Natural killer cell (primary cell): Measurements from ENCODE around the gene FARP1. TPM values are rescaled to one million over a fixed set of nuclear protein-coding genes. Genes with fewer than 3 reads are reported as not detected.

Source experiments
- ATAC-seq, 3 donors: fragments of 150-1000 bp in 2 of 3; fragments of 200-7000 bp in 1 of 3; cut with Tn5 transposase; 1 replicate in 1 of 3; 2 replicates in 2 of 3; pipeline ENCODE4 v1.10.0; 2021; ENCODE audit warnings: mild to moderate bottlenecking in 2 of 3, moderate library complexity in 2 of 3
- DNase-seq, 2 donors: peaks; one replicate each; pipeline versions ENCODE4 v3.0.0 to v3.0.0-alpha.2; 2013 to 2021; ENCODE audit warnings: mixed read lengths in 1 of 2
- H3K27ac ChIP-seq: one replicate; pipeline ENCODE4 v1.5.1; 2013; ENCODE audit warnings: mild to moderate bottlenecking, low read length
- H3K27me3 ChIP-seq: one replicate; pipeline ENCODE4 v1.6.1; 2013; ENCODE audit warnings: low read length; ENCODE audit not compliant: control insufficient read depth, insufficient read depth
- H3K36me3 ChIP-seq: one replicate; pipeline ENCODE4 v1.6.1; 2013; ENCODE audit warnings: low read length; ENCODE audit not compliant: control insufficient read depth, insufficient read depth
- H3K4me1 ChIP-seq: one replicate; pipeline ENCODE4 v1.6.1; 2013; ENCODE audit warnings: low read length; ENCODE audit not compliant: control insufficient read depth, insufficient read depth
- H3K4me3 ChIP-seq: one replicate; pipeline ENCODE4 v1.5.1; 2013; ENCODE audit warnings: low read length
- H3K9me3 ChIP-seq: one replicate; pipeline ENCODE4 v1.6.1; 2013; ENCODE audit warnings: low read length; ENCODE audit not compliant: control insufficient read depth, insufficient read depth
- H3K27ac Mint-ChIP-seq, 2 donors: one replicate each; pipeline ENCODE4 v1.8.0; 2022; ENCODE audit warnings: mild to moderate bottlenecking in 2 of 2, mixed read lengths in 2 of 2, moderate library complexity in 1 of 2
- H3K27me3 Mint-ChIP-seq, 2 donors: one replicate each; pipeline ENCODE4 v1.8.0; 2022; ENCODE audit warnings: low read depth in 2 of 2, mixed read lengths in 2 of 2
- H3K36me3 Mint-ChIP-seq: one replicate; pipeline ENCODE4 v1.8.0; 2022; ENCODE audit warnings: mixed read lengths
- H3K4me1 Mint-ChIP-seq, 2 donors: one replicate each; pipeline ENCODE4 v1.8.0; 2022; ENCODE audit warnings: mixed read lengths in 2 of 2
- H3K4me3 Mint-ChIP-seq: one replicate; pipeline ENCODE4 v1.8.0; 2022; ENCODE audit warnings: mild to moderate bottlenecking, moderate library complexity, mixed read lengths
- H3K9me3 Mint-ChIP-seq, 2 donors: one replicate each; pipeline ENCODE4 v1.8.0; 2022; ENCODE audit warnings: mixed read lengths in 2 of 2
- WGBS: methylation state at CpG from one replicate; pipeline ENCODE4 v1.1.7; 2013; ENCODE audit warnings: missing lambda C conversion rate; ENCODE audit not compliant: insufficient coverage; 5-methylcytosine and 5-hydroxymethylcytosine counted together
- intact Hi-C: fragments of 100-400 bp; cut with micrococcal nuclease; formaldehyde crosslinking; loops from one replicate; pipeline ENCODE4 v1.14.2; 2022
- total RNA-seq, 4 donors: library from RNA; stranded (reverse); fragments of 120-200 nt in 1 of 4; gene quantifications; one replicate each; pipeline versions ENCODE4 v1.2.3 to v1.2.4, GENCODE V29; 2013 to 2022
- TF ChIP-seq, protein P1 (sequence below): fragments of 200-600 bp; IDR thresholded peaks from one replicate; pipeline ENCODE4 v1.8.0; 2022; ENCODE audit warnings: antibody characterized with exemption

FARP1 gene
- total RNA-seq, 3 donors from 2014 or later (not counting 1 experiment from before 2014, with no cell fraction given): 0.71 to 1.2 (median 1.1) TPM

DNA sequence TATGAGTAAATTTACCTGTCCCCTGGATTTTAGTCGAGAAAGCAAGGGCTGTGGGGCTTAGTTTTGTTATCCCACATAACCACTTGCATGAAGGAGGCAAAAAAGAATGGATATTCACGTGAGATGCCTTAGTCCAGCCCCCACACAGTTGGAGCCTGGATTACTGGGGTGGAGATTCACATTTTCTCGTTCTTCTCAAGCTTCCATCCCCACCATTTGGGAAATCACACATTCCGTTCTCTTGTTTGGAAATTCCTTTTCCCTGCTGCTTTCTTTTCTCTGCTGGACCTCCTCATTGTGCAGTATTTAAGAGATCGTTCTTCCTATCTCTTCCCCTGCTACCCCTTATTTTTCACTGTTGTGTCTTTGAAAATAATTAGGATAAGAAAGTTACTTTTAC lies 45.1 kb upstream of the FARP1 start:
- H3K9me3 Mint-ChIP-seq: no peaks in the 10 kb centered on the region
- intact Hi-C loops: no loop called here

GRCh38 chr13:98098516-98098915 lies 44.4 kb upstream of the FARP1 start:
- WGBS: 100% methylated on average over 7 of the region's 7 CpGs
- Mint-ChIP-seq H3K9me3 (no peaks in the 10 kb centered on the region), H3K27ac (no peak overlapping the region)

More for the DNA sequence above, 45.1 kb upstream of the FARP1 start:
- Mint-ChIP-seq H3K4me3 (no peak overlapping the region), H3K27ac (no peak overlapping the region), H3K4me1 (no peaks in the 10 kb centered on the region), H3K36me3 (no peaks in the 10 kb centered on the region), H3K27me3 (peaks cover 3 to 10% of the 10 kb centered on the region in 2 donors)
- TF ChIP-seq, protein P1, sequence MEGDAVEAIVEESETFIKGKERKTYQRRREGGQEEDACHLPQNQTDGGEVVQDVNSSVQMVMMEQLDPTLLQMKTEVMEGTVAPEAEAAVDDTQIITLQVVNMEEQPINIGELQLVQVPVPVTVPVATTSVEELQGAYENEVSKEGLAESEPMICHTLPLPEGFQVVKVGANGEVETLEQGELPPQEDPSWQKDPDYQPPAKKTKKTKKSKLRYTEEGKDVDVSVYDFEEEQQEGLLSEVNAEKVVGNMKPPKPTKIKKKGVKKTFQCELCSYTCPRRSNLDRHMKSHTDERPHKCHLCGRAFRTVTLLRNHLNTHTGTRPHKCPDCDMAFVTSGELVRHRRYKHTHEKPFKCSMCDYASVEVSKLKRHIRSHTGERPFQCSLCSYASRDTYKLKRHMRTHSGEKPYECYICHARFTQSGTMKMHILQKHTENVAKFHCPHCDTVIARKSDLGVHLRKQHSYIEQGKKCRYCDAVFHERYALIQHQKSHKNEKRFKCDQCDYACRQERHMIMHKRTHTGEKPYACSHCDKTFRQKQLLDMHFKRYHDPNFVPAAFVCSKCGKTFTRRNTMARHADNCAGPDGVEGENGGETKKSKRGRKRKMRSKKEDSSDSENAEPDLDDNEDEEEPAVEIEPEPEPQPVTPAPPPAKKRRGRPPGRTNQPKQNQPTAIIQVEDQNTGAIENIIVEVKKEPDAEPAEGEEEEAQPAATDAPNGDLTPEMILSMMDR: no peak
- H3K9me3 ChIP-seq: no peaks in the 10 kb centered on the region
- 94% methylated on average over 3 of the region's 5 CpGs for WGBS
- ATAC-seq (no peak), DNase-seq (no peak)
- H3K27ac ChIP-seq: no peak overlapping the region
- no peaks in the 10 kb centered on the region for H3K27me3 ChIP-seq
- H3K4me3 ChIP-seq: no peak overlapping the region
- no peaks in the 10 kb centered on the region for H3K4me1 ChIP-seq
- no peaks in the 10 kb centered on the region for H3K36me3 ChIP-seq

GRCh38 chr13:98099627-98100026 lies 43.3 kb upstream of the FARP1 start:
- Mint-ChIP-seq H3K4me3 (no peak overlapping the region), H3K27me3 (peaks cover 3 to 19% of the 10 kb centered on the region in 2 donors), H3K36me3 (no peaks in the 10 kb centered on the region), H3K9me3 (no peaks in the 10 kb centered on the region), H3K27ac (no peak overlapping the region), H3K4me1 (no peaks in the 10 kb centered on the region)
- Histone ChIP-seq H3K27ac (no peak overlapping the region), H3K4me1 (no peaks in the 10 kb centered on the region), H3K36me3 (no peaks in the 10 kb centered on the region), H3K4me3 (no peak overlapping the region), H3K9me3 (no peaks in the 10 kb centered on the region), H3K27me3 (no peaks in the 10 kb centered on the region)
- WGBS: 76% methylated on average over 3 of the region's 4 CpGs
- no peak for ATAC-seq
- TF ChIP-seq, protein P1: no peak
- DNase-seq: no peak
- intact Hi-C loops: no loop called here

More at GRCh38 chr13:98098516-98098915, 44.4 kb upstream of the FARP1 start:
- TF ChIP-seq, protein P1: no peak
- ATAC-seq: no peak
- intact Hi-C loops: no loop called here
- DNase-seq: no peak
- Histone ChIP-seq H3K9me3 (no peaks in the 10 kb centered on the region), H3K27ac (no peak overlapping the region), H3K4me1 (no peaks in the 10 kb centered on the region), H3K27me3 (no peaks in the 10 kb centered on the region), H3K36me3 (no peaks in the 10 kb centered on the region), H3K4me3 (no peak overlapping the region)
- peaks cover 3 to 11% of the 10 kb centered on the region in 2 donors for H3K27me3 Mint-ChIP-seq
- no peaks in the 10 kb centered on the region for H3K4me1 Mint-ChIP-seq
- no peak overlapping the region for H3K4me3 Mint-ChIP-seq
- no peaks in the 10 kb centered on the region for H3K36me3 Mint-ChIP-seq

- DNase-seq (no peak), ATAC-seq (no peak)
- no peaks in the 10 kb centered on the region for H3K4me1 ChIP-seq
- no peak overlapping the region for H3K27ac ChIP-seq
- no peaks in the 10 kb centered on the region for H3K4me1 Mint-ChIP-seq
- TF ChIP-seq, protein P1: no peak
- H3K27me3 Mint-ChIP-seq: peaks cover 3 to 17% of the 10 kb centered on the region in 2 donors
- H3K27ac Mint-ChIP-seq: no peak overlapping the region
- no peaks in the 10 kb centered on the region for H3K36me3 Mint-ChIP-seq
- WGBS: 81% methylated on average over 7 of the region's 10 CpGs
- H3K9me3 ChIP-seq: no peaks in the 10 kb centered on the region
- no peak overlapping the region for H3K4me3 Mint-ChIP-seq
- intact Hi-C loops: no loop called here
- no peaks in the 10 kb centered on the region for H3K27me3 ChIP-seq
- H3K9me3 Mint-ChIP-seq: no peaks in the 10 kb centered on the region
- H3K36me3 ChIP-seq: no peaks in the 10 kb centered on the region
- H3K4me3 ChIP-seq: no peak overlapping the region
Observed at GRCh38 chr13:98100481-98100880, 42.4 kb upstream of the FARP1 start.
